ENCODE data around the gene RGS18. TPM values are rescaled to one million over a fixed set of nuclear protein-coding genes. Genes with fewer than 3 reads are reported as not detected.
"Not testable (repeated sequence)": the region's sequence is repeated elsewhere in the genome, so short reads cannot be mapped to it uniquely, and the experiment has no call there.

RGS18 gene
- total and polyA plus RNA-seq, 8 donors: 3.2 to 18.0 (median 4.0) TPM

GRCh38 chr1:192122668-192123067 is 35.6 kb upstream of the RGS18 start:
- H3K27ac ChIP-seq: no peak overlapping the region
- no peak for ATAC-seq
- no peak for TF ChIP-seq CTCF (IDR thresholded peaks at IDR 0.05)
- no peaks in the 10 kb centered on the region for H3K9me3 ChIP-seq
- H3K27me3 ChIP-seq: no peaks in the 10 kb centered on the region
- intact Hi-C loops (cut with DNase I): no loop called here
- no peaks in the 10 kb centered on the region for H3K4me1 ChIP-seq
- H3K4me3 ChIP-seq: no peak overlapping the region
- no peak for DNase-seq
- H3K36me3 ChIP-seq: no peaks in the 10 kb centered on the region

- Histone ChIP-seq H3K27ac (no peak overlapping the region), H3K36me3 (no peaks in the 10 kb centered on the region), H3K4me1 (no peaks in the 10 kb centered on the region), H3K27me3 (no peaks in the 10 kb centered on the region), H3K9me3 (no peaks in the 10 kb centered on the region), H3K4me3 (no peak overlapping the region)
- ATAC-seq: no peak
- no peak for TF ChIP-seq CTCF (IDR thresholded peaks at IDR 0.05)
- no peak for DNase-seq
- intact Hi-C loops (cut with DNase I): no loop called here
Measured at GRCh38 chr1:192123212-192123611, 35.0 kb upstream of the RGS18 start.

GRCh38 chr1:192126030-192126619 is 32.1 kb upstream of the RGS18 start:
- intact Hi-C loops (cut with DNase I): no loop called here
- no peak overlapping the region for H3K4me3 ChIP-seq
- H3K36me3 ChIP-seq: no peaks in the 10 kb centered on the region
- no peaks in the 10 kb centered on the region for H3K4me1 ChIP-seq
- no peak overlapping the region for H3K27ac ChIP-seq
- TF ChIP-seq CTCF (IDR thresholded peaks at IDR 0.05): no peak
- H3K9me3 ChIP-seq: no peaks in the 10 kb centered on the region
- no peak for DNase-seq
- H3K27me3 ChIP-seq: no peaks in the 10 kb centered on the region
- no peak for ATAC-seq

GRCh38 chr1:192130175-192130574 is 28.1 kb upstream of the RGS18 start:
- no peak for DNase-seq
- ATAC-seq: no peak
- Histone ChIP-seq H3K27me3 (no peaks in the 10 kb centered on the region), H3K36me3 (no peaks in the 10 kb centered on the region), H3K9me3 (no peaks in the 10 kb centered on the region), H3K4me3 (no peak overlapping the region), H3K4me1 (no peaks in the 10 kb centered on the region), H3K27ac (no peak overlapping the region)
- TF ChIP-seq CTCF (IDR thresholded peaks at IDR 0.05): no peak
- intact Hi-C loops (cut with DNase I): no loop called here

GRCh38 chr1:192130865-192131264 is 27.4 kb upstream of the RGS18 start:
- H3K9me3 ChIP-seq; H3K36me3 ChIP-seq; DNase-seq; ATAC-seq; intact Hi-C loops (cut with DNase I); H3K4me3 ChIP-seq; H3K27me3 ChIP-seq; H3K4me1 ChIP-seq; H3K27ac ChIP-seq: not testable (repeated sequence)

GRCh38 chr1:192131914-192132313 is 26.3 kb upstream of the RGS18 start:
- H3K27ac ChIP-seq: no peak overlapping the region
- no peak overlapping the region for H3K4me3 ChIP-seq
- H3K27me3 ChIP-seq: no peaks in the 10 kb centered on the region
- H3K9me3 ChIP-seq: no peaks in the 10 kb centered on the region
- ATAC-seq: no peak
- TF ChIP-seq CTCF (IDR thresholded peaks at IDR 0.05): no peak
- intact Hi-C loops (cut with DNase I): no loop called here
- no peaks in the 10 kb centered on the region for H3K4me1 ChIP-seq
- H3K36me3 ChIP-seq: no peaks in the 10 kb centered on the region
- DNase-seq: no peak
